HUES6 (cell line): ENCODE results near the gene PCDHGB7.
"Not testable (repeated sequence)": the region's sequence is repeated elsewhere in the genome, so short reads cannot be mapped to it uniquely, and the experiment has no call there.

Experiments
- H3K27ac ChIP-seq: 2 replicates; pipeline ENCODE4 v1.7.0; 2013; ENCODE audit warnings: low read depth, mild to moderate bottlenecking, low read length, inconsistent platforms
- H3K27me3 ChIP-seq: 2 replicates; pipeline ENCODE4 v1.6.1; 2013; ENCODE audit warnings: low read length; ENCODE audit not compliant: control insufficient read depth, insufficient read depth
- H3K36me3 ChIP-seq: 2 replicates; pipeline ENCODE4 v1.6.1; 2013; ENCODE audit warnings: low read length; ENCODE audit not compliant: control insufficient read depth, insufficient read depth
- H3K4me1 ChIP-seq: 2 replicates; pipeline ENCODE4 v1.6.1; 2013; ENCODE audit warnings: low read length; ENCODE audit not compliant: control insufficient read depth, insufficient read depth
- H3K4me3 ChIP-seq: 2 replicates; pipeline ENCODE4 v1.5.1; 2013; ENCODE audit warnings: low read depth, low read length
- H3K9ac ChIP-seq: one replicate; pipeline ENCODE4 v1.6.1; 2013; ENCODE audit warnings: mild to moderate bottlenecking, low read length
- H3K9me3 ChIP-seq: 2 replicates; pipeline ENCODE4 v1.6.1; 2013; ENCODE audit warnings: low read depth, low read length; ENCODE audit not compliant: control insufficient read depth, insufficient read depth

PCDHGB7 gene

GRCh38 chr5:141399555-141400258 lies 17.8 kb upstream of the PCDHGB7 start:
- Histone ChIP-seq H3K9ac (no peak overlapping the region), H3K9me3 (peaks cover 65% of the 10 kb centered on the region), H3K27ac (no peak overlapping the region), H3K27me3 (no peaks in the 10 kb centered on the region), H3K4me1 (no peaks in the 10 kb centered on the region), H3K36me3 (peaks cover 3% of the 10 kb centered on the region), H3K4me3 (no peak overlapping the region)

GRCh38 chr5:141402553-141403243 lies 14.8 kb upstream of the PCDHGB7 start, which contains the start of gene PCDHGA9:
TSS of gene PCDHGA9 (plus strand) at chr5:141402778. CDS start at chr5:141402953, 175 bp downstream.
- Histone ChIP-seq H3K4me3 (no peak within 1 kb of the TSS), H3K9ac (no peak within 1 kb of the TSS), H3K36me3 (peaks cover 3% of the 10 kb centered on the region), H3K27me3 (no peaks in the 10 kb centered on the region), H3K9me3 (peaks cover 51% of the 10 kb centered on the region), H3K4me1 (no peaks in the 10 kb centered on the region), H3K27ac (no peak within 1 kb of the TSS)

- H3K9me3 ChIP-seq: peaks cover 48% of the 10 kb centered on the region
- no peak overlapping the region for H3K27ac ChIP-seq
- peaks cover 3% of the 10 kb centered on the region for H3K27me3 ChIP-seq
- peaks cover 3% of the 10 kb centered on the region for H3K36me3 ChIP-seq
- no peak overlapping the region for H3K4me3 ChIP-seq
- H3K9ac ChIP-seq: no peak overlapping the region
- H3K4me1 ChIP-seq: no peaks in the 10 kb centered on the region
These were observed 14.1 kb upstream of the PCDHGB7 start for GRCh38 chr5:141403387-141403786.

GRCh38 chr5:141407790-141408505 lies 9.5 kb upstream of the PCDHGB7 start, which contains the start of gene PCDHGB6:
TSS of gene PCDHGB6 (plus strand) at chr5:141408021. CDS start at chr5:141408203, 182 bp downstream.
- Histone ChIP-seq H3K9me3 (peaks cover 26% of the 10 kb centered on the region), H3K4me3 (peak within 1 kb of the TSS; percentile 85), H3K9ac (peak within 1 kb of the TSS; percentile 10), H3K27me3 (peaks cover 17% of the 10 kb centered on the region)
- H3K4me1 ChIP-seq, H3K27ac ChIP-seq, H3K36me3 ChIP-seq: not testable (repeated sequence)

GRCh38 chr5:141409598-141410306 lies 7.7 kb upstream of the PCDHGB7 start:
- H3K36me3 ChIP-seq: no peaks in the 10 kb centered on the region
- H3K4me3 ChIP-seq: no peak overlapping the region
- H3K9me3 ChIP-seq: peaks cover 24% of the 10 kb centered on the region
- no peak overlapping the region for H3K27ac ChIP-seq
- H3K27me3 ChIP-seq: peaks cover 17% of the 10 kb centered on the region
- H3K4me1 ChIP-seq: no peaks in the 10 kb centered on the region
- no peak overlapping the region for H3K9ac ChIP-seq

GRCh38 chr5:141411575-141411974 lies 5.9 kb upstream of the PCDHGB7 start:
- no peaks in the 10 kb centered on the region for H3K36me3 ChIP-seq
- no peak overlapping the region for H3K4me3 ChIP-seq
- H3K9me3 ChIP-seq: peaks cover 25% of the 10 kb centered on the region
- peaks cover 17% of the 10 kb centered on the region for H3K27me3 ChIP-seq
- H3K27ac ChIP-seq: no peak overlapping the region
- H3K4me1 ChIP-seq: no peaks in the 10 kb centered on the region
- H3K9ac ChIP-seq: no peak overlapping the region

GRCh38 chr5:141412854-141413539 lies 4.5 kb upstream of the PCDHGB7 start, which contains the start of gene PCDHGA10:
TSS of gene PCDHGA10 (plus strand) at chr5:141412987. CDS start at chr5:141413176, 189 bp downstream.
- Histone ChIP-seq H3K9ac (peak within 1 kb of the TSS; percentile 52), H3K27ac (no peak within 1 kb of the TSS), H3K9me3 (peaks cover 25% of the 10 kb centered on the region), H3K4me3 (peak within 1 kb of the TSS; percentile 69), H3K4me1 (no peaks in the 10 kb centered on the region), H3K36me3 (no peaks in the 10 kb centered on the region), H3K27me3 (peaks cover 18% of the 10 kb centered on the region)

GRCh38 chr5:141413540-141414069 lies 3.9 kb upstream of the PCDHGB7 start:
- Histone ChIP-seq H3K4me1 (no peaks in the 10 kb centered on the region), H3K9ac (peak overlapping the region; percentile 52), H3K9me3 (peaks cover 29% of the 10 kb centered on the region), H3K27ac (no peak overlapping the region), H3K27me3 (peaks cover 19% of the 10 kb centered on the region), H3K36me3 (no peaks in the 10 kb centered on the region), H3K4me3 (peak overlapping the region; percentile 69)

- H3K9ac ChIP-seq, H3K4me1 ChIP-seq, H3K36me3 ChIP-seq, H3K27ac ChIP-seq, H3K4me3 ChIP-seq: not testable (repeated sequence)
- H3K9me3 ChIP-seq: peaks cover 37% of the 10 kb centered on the region
- peaks cover 15% of the 10 kb centered on the region for H3K27me3 ChIP-seq
These were observed 2.8 kb upstream of the PCDHGB7 start for GRCh38 chr5:141414548-141415274.
